Amniotic epithelial cell (primary cell): ENCODE data around the gene ZNF407.

Experiments used
- DNase-seq: peaks from one replicate; pipeline ENCODE4 v3.0.0-alpha.2; 2010; ENCODE audit warnings: low read depth

Gene ZNF407

GRCh38 chr18:75009878-75010277 lies 412.2 kb downstream of the ZNF407 start:
- no peak for DNase-seq

- DNase-seq = no peak
Measured at GRCh38 chr18:75010278-75010677, 412.6 kb downstream of the ZNF407 start.

DNA sequence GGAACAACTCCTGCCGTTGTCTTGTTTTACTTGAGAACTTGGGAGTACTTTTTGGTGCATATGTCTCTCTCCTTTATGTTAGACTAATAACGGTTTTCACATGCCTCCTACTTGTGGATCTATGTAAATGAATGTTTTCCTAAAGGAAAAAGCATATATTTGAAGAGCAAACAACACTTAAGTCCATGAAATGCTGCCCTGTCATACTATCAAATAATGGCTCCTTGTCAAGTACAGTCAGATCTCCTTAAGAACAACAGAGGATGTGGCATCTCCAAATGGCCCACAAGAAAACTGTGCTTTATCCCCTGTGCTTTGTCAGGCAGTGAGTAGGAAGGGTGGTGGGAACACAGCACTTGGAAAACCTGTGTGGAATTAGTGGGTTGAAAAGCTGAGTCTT lies 413.0 kb downstream of the ZNF407 start:
- no peak for DNase-seq

DNA sequence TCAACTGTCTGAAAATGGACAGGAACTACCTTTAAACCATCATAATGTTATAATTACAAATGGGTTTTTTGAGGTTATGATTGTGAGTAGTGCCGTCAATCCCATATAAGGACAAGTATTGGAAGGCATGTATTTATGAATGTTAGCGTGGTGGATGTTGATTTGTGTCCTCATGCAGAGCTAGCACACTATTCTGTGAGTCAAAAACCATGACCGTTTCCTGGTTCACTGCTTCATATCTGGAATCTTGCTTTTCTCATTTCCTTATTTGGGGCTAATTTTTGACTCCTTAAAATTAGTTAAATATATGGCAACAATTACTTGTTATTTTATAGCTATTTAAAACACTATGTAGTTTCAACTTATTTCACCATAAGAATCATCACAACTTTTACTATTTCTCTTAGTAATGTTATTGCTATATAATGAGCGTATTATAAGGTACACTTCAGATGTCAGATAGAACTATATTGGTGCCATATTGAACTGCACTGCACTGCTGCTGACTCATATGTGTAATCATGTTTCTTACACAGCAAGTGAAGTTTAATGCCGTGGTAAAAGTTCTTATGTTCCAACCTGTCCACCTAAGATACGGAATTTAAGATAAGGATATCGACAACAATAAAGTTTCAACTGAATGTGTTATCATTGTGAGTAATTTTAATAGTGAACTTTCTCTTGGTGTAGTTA lies 418.5 kb downstream of the ZNF407 start:
- DNase-seq = no peak

- no peak for DNase-seq
Measured at GRCh38 chr18:75023473-75023872, 425.8 kb downstream of the ZNF407 start.

DNA sequence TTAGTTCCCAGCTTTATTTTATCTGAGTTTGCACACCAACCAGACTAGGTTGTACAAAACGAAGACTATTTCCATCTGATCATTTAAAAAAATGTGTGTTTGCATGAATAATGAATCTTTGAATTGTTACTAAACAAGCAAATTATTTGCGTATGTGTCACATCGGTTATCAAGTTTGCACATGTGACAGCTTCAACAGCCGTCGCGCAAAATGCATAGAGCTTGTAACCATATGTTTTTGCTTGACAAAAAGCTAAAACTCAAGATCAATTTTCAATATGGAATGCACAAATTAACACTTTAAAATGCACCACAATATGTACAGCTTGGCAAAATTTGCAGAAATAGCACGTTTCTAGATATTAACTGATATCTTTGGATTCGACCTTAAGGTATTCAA lies 427.2 kb downstream of the ZNF407 start:
- DNase-seq = no peak

GRCh38 chr18:75025573-75025972 lies 427.9 kb downstream of the ZNF407 start:
- no peak for DNase-seq

DNA sequence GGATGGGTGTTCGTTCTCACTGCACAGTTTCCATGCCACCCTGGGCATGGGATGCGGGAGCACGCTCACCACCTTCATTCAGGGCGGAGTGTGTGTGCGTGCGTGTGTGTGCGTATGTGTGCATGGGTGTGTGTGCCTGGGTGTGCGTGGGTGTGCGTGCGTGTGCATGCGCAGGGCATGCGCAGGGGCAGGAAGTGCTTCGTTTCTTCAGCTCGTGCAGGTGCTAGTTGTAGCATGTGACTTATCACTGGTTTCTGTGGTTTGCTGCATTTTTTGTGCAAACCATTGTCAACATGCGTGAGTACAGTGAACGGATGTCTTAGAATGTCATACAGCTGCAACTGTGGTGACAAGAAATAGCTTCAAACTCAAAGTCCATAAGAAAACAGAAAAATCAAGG lies 431.8 kb downstream of the ZNF407 start:
- DNase-seq = no peak

DNA sequence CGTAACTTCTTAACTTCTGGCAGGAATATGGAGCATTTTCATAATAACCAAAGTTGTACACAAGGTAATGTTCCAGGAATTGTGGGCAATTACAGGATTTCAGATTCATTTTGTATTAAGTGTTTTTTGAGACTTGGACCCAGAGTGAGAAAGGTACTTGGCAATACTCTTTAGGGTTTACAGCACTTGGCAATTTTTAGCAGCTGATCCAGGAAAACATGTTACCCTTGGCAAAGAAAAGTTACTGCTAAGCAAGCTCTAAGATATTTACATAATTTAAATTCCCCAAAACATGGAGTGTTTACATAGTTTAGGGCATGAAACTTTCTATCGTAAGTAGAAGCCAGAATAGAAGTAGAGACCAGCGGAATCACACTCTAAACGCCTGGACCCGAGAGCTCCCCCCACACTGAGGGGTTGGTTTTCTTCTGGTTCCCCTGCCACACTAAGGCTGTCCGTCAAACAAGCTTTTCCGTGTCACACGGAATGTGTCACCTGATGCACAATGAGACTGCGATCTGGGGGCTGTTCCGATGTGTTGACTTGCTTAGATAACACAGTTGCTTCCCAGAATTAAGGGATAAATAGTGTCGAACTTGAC lies 434.1 kb downstream of the ZNF407 start:
- DNase-seq = no peak

- no peak for DNase-seq
Measured at GRCh38 chr18:75033516-75033915, 435.8 kb downstream of the ZNF407 start.

DNA sequence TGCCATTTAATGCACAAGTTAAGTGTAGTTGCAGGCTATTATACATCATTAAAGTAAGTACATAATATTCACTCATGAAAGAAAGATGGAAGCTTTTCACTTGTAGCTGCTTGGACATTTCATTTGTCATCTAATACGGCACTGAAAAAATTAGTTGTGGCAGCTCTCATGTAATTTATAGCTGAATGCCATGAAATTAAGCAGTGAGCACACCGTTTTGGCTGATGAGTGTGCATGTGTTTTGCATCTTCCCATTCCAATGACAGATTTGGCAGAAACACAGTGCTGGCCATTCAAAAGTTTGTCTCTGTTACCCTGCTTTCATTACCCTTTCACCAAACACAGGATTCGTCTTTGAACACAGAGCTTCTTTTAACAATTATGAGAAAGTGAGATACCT lies 437.3 kb downstream of the ZNF407 start:
- DNase-seq = no peak

GRCh38 chr18:75035928-75036327 lies 438.3 kb downstream of the ZNF407 start:
- no peak for DNase-seq

DNA sequence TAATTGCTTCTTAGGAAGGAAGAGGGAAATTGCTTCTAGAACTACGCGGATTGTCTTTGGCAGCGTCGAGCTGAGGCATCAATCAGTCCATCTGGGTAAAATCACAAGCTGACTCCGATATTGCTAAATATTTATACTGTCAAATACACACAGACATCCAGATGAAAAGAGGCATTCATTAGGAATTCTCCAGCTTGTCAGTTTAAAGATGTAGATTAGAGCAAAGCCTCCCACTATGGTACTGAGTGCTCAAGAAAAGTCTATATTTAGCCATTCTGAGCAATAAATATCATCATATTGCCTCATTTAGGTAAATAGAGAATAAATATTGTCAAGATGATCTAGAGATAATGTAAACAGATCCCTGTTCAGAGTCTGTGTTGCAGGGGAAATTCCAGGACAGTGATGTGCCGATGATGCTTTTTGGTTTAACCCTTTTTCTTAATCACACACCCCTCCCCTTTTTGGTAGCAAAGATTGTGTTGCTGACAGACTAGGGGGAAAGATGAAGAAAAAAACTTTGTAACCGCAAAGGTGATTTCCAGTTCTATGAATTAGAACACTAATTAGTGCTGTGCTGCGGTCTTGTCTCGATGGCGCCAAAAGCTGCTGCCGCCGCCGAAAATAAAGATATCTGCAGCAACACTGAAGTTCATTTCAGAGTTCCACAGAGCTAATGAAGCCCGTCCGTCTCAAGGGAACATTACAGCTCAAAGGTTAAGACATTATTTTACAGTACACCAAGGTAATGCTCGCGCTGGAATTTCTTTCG lies 439.4 kb downstream of the ZNF407 start:
- peak; percentile 74 for DNase-seq

DNA sequence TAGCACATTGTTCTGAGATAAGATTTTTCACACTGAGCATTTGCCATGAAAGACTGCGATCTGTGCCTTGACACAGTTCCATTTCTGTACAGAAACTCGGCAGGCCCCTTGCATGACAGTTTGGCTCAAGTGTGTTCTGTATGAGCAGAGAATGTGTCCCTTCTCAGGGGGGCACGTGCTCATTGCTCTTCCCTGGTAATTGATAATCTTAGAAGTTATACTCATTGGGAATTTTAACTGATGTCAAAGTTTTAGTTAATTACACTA lies 440.0 kb downstream of the ZNF407 start:
- no peak for DNase-seq

GRCh38 chr18:75041586-75041985 lies 443.9 kb downstream of the ZNF407 start:
- DNase-seq = peak; percentile 14

- no peak for DNase-seq
Measured at GRCh38 chr18:75043478-75043877, 445.8 kb downstream of the ZNF407 start.

- DNase-seq = no peak
Measured at GRCh38 chr18:75044296-75044695, 446.6 kb downstream of the ZNF407 start.

DNA sequence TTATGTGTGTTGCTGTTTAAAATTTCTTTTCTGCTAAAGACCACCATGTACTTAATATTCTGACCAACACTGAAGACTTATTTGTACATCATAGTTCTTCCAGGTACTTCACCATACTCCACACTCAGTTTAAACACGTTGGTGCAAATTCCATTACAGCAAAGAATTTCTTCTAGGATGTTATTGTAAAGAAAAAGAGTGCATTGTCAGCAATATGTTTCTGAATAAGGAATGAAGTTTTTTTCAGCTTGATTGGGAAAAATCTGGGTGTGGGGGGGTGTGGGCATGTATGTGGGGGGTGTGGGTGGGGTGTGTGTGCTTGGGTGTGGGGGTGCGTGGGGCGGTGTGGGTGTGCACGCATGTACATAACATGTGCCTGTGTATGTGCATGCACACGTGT lies 447.1 kb downstream of the ZNF407 start:
- no peak for DNase-seq

- DNase-seq = no peak
Measured at GRCh38 chr18:75045272-75045671, 447.6 kb downstream of the ZNF407 start.

DNA sequence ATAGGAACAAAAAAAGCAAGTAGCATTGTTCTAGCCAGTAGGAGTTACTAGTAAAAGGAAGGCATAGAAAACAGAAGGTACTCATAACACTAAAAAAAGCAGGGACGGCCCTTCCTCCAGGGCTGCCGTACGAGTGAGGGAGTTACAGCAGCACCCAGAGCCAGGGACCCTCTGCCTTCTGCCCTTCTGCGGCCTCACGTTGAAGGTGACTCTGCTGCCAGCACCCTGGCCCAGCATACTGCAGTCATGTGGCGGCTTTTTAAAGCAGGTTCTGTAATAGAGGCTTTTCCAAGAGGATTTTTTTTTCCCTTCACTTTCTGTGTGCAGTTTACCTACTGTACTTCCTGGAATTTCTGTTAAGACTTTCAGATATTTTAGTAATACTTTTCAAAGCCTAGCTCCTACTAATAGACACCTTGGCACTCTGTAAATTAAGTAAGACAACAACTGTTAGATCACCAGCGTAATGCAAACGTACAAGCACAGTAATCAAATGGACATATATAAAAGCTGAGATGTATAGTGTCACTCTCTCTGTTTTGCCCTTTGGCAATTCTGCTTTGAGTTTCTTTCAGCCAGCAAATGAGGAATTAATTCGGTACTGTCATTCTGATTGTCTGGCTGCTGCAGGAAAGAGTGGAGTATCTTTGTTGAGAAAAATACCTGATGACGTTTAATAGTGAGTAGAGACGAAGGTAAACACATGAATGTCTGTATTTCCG lies 449.7 kb downstream of the ZNF407 start:
- no peak for DNase-seq

DNA sequence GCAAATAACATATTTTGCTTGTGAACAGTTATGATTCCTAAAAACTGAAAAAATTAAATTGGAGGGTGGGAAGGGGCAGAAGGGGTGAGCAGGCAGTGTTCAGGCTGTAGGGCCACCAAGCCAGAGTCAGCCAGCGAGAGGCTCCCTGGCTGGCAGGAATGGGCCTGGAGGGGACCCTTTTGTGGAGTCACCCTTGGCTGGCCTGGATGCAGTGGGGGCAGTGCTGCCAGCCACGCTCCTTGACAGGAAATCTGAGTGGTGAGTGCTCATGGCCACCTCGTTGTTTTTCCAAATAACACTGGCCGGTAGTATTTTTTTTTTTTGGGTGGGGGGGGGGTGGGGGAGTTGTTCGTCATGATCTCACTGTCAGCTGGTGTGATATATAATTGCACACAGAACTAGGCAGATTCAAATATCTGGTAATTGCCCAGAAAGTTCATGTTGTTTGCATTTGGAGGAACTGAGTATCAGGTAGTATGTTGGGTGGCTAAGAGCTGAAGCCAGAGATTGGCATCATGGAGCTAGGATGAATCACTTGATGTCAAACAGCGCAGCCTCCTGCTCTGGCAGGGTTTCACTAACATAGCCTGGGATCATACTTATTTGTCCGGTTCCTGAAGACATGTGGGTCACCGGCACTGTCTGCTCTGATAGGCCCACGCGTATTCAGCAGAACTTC lies 451.2 kb downstream of the ZNF407 start:
- DNase-seq = no peak

GRCh38 chr18:75049455-75049789 lies 451.8 kb downstream of the ZNF407 start:
- DNase-seq = no peak

DNA sequence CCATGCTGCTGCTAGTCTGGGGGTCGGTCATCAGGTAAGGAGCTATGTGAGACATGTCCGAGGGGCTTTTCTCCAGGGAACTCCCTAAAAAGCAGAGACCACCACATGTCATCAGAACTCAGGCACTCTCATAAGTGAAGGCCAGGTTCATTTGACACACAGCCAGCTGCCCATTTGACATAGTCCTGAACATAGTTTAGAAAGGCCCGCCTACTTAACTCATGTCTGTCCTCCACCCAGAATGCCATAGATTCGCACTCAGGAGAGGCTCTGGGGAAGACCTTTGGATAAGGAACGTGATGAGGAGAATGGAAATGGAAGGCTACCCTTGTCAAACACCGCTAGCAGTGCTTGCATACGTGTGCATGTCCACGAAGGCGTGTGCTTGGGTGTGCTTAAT lies 454.1 kb downstream of the ZNF407 start:
- no peak for DNase-seq
